Testis (tissue), 3 donors: ENCODE data around the gene STRN. TPM values are rescaled to one million over a fixed set of nuclear protein-coding genes. Genes with fewer than 3 reads are reported as not detected.

Experiments
- DNase-seq: peaks from one replicate; pipeline ENCODE4 v3.0.0-alpha.2; 2019
- H3K27ac ChIP-seq, 2 donors: fragments of 200-600 bp; sonication (generic); one replicate each; pipeline ENCODE4 v1.5.1; 2019
- H3K27me3 ChIP-seq: fragments of 200-600 bp; sonication (generic); one replicate; pipeline ENCODE4 v1.5.1; 2019
- H3K36me3 ChIP-seq: fragments of 200-600 bp; sonication (generic); one replicate; pipeline ENCODE4 v1.5.1; 2017; ENCODE audit warnings: low read depth; ENCODE audit errors: missing control alignments
- H3K4me1 ChIP-seq: fragments of 200-600 bp; sonication (generic); one replicate; pipeline ENCODE4 v1.5.1; 2019
- H3K4me3 ChIP-seq, 2 donors: fragments of 200-600 bp; sonication (generic); one replicate each; pipeline ENCODE4 v1.5.1; 2017 to 2019
- H3K9me3 ChIP-seq: fragments of 200-600 bp; sonication (generic); one replicate; pipeline ENCODE4 v1.5.1; 2017
- CTCF ChIP-seq, 3 experiments: fragments of 450-650 bp in 2 of 3; fragments of 200-600 bp in 1 of 3; sonication (generic) in 1 of 3; IDR thresholded peaks; one replicate each; pipeline ENCODE4 v1.5.1; 2016 to 2019; ENCODE audit warnings: antibody characterized with exemption in 3 of 3, mild to moderate bottlenecking in 2 of 3, moderate library complexity in 1 of 3
- POLR2A ChIP-seq: fragments of 450-650 bp; IDR thresholded peaks from one replicate; pipeline ENCODE4 v1.6.1; 2017; ENCODE audit warnings: antibody characterized with exemption, mild to moderate bottlenecking, moderate library complexity
- WGBS, 2 donors: methylation state at CpG; one replicate each; pipeline ENCODE4 v1.1.5; 2018; 5-methylcytosine and 5-hydroxymethylcytosine counted together
- intact Hi-C: fragments of 100-400 bp; cut with DNase I; formaldehyde crosslinking; loops from one replicate; pipeline ENCODE4 v1.15.1; 2023; ENCODE audit warnings: low total_unique reads
- polyA plus RNA-seq: library from polyadenylated mRNA; stranded (reverse); fragments of 350-450 nt; fragmentation: Illumina TruSeq; extraction: RNeasy Lipid Tissue Mini Kit (QIAGEN cat#74804); gene quantifications from one replicate; pipeline ENCODE4 v1.2.3, GENCODE V29; 2014; ENCODE audit warnings: low read depth, low replicate concordance; ENCODE audit not compliant: insufficient read depth
- total RNA-seq, 2 donors: library from RNA; depleted of rRNA; stranded (reverse); fragments of >200 nt; gene quantifications; one replicate each; pipeline ENCODE4 v1.2.3, GENCODE V29; 2016

The STRN gene
- total and polyA plus RNA-seq, 3 donors from 2014 or later = 13.9 to 37.1 (median 34.8) TPM

GRCh38 chr2:36964496-36965058, 1.8 kb downstream of the STRN start:
- no peak for DNase-seq
- TF ChIP-seq CTCF (IDR thresholded peaks at IDR 0.05) (no peak), POLR2A (no peak)
- H3K9me3 ChIP-seq = no peaks in the 10 kb centered on the region
- H3K27me3 ChIP-seq = no peaks in the 10 kb centered on the region
- no peak overlapping the region for H3K27ac ChIP-seq
- H3K4me1 ChIP-seq = peaks cover 11% of the 10 kb centered on the region
- 44 to 54% methylated on average over 5 of the region's 5 CpGs for WGBS, 2 donors
- peak overlapping the region in 1 of 2 donors; percentile 78 for H3K4me3 ChIP-seq
- H3K36me3 ChIP-seq = no peaks in the 10 kb centered on the region
- intact Hi-C loops = no loop called here

- WGBS, 2 donors = 93 to 95% methylated on average over 4 of the region's 4 CpGs
Measured at GRCh38 chr2:36963734-36964133, 2.6 kb downstream of the STRN start.

GRCh38 chr2:36963106-36963505, 3.2 kb downstream of the STRN start:
- Histone ChIP-seq H3K9me3 (no peaks in the 10 kb centered on the region), H3K27ac (no peak overlapping the region), H3K27me3 (no peaks in the 10 kb centered on the region), H3K4me3 (no peak overlapping the region), H3K4me1 (peaks cover 11% of the 10 kb centered on the region), H3K36me3 (no peaks in the 10 kb centered on the region)
- TF ChIP-seq POLR2A (no peak), CTCF (IDR thresholded peaks at IDR 0.05) (no peak)
- intact Hi-C loops = no loop called here
- DNase-seq = no peak
- WGBS, 2 donors = 85 to 86% methylated on average over 4 of the region's 4 CpGs

More at GRCh38 chr2:36963734-36964133, 2.6 kb downstream of the STRN start:
- no peak overlapping the region for H3K27ac ChIP-seq
- no peaks in the 10 kb centered on the region for H3K36me3 ChIP-seq
- no peaks in the 10 kb centered on the region for H3K27me3 ChIP-seq
- no peak for TF ChIP-seq CTCF (IDR thresholded peaks at IDR 0.05)
- TF ChIP-seq POLR2A = no peak
- H3K9me3 ChIP-seq = no peaks in the 10 kb centered on the region
- intact Hi-C loops = no loop called here
- peaks cover 11% of the 10 kb centered on the region for H3K4me1 ChIP-seq
- DNase-seq = no peak
- no peak overlapping the region for H3K4me3 ChIP-seq

GRCh38 chr2:36960773-36961172, 5.6 kb downstream of the STRN start:
- Histone ChIP-seq H3K9me3 (no peaks in the 10 kb centered on the region), H3K27me3 (no peaks in the 10 kb centered on the region), H3K4me3 (no peak overlapping the region), H3K27ac (no peak overlapping the region), H3K4me1 (peaks cover 11% of the 10 kb centered on the region), H3K36me3 (no peaks in the 10 kb centered on the region)
- intact Hi-C loops = no loop called here
- TF ChIP-seq POLR2A (no peak), CTCF (IDR thresholded peaks at IDR 0.05) (no peak)
- DNase-seq = no peak
- 72 to 89% methylated on average over 5 of the region's 5 CpGs for WGBS, 2 donors

- H3K36me3 ChIP-seq = no peaks in the 10 kb centered on the region
- no peak for DNase-seq
- 74 to 76% methylated on average over 2 of the region's 2 CpGs for WGBS, 2 donors
- no peak overlapping the region for H3K4me3 ChIP-seq
- H3K9me3 ChIP-seq = no peaks in the 10 kb centered on the region
- TF ChIP-seq POLR2A (no peak), CTCF (IDR thresholded peaks at IDR 0.05) (no peak)
- H3K4me1 ChIP-seq = peaks cover 8% of the 10 kb centered on the region
- intact Hi-C loops = no loop called here
- H3K27me3 ChIP-seq = no peaks in the 10 kb centered on the region
- H3K27ac ChIP-seq = no peak overlapping the region
Measured at GRCh38 chr2:36960005-36960675, 6.2 kb downstream of the STRN start.
